PC-9 (cell line): ENCODE data around the gene HNRNPA2B1.

ENCODE experiments used
- EZH2 ChIP-seq: fragments of 200-600 bp; sonication (generic); IDR thresholded peaks from 2 replicates; pipeline ENCODE4 v1.8.0; 2017; ENCODE audit warnings: antibody characterized with exemption, low read depth
- TF ChIP-seq, protein P1 (sequence below): fragments of 200-600 bp; sonication (generic); conservative IDR thresholded peaks from 2 replicates; pipeline ENCODE4 v1.6.1; 2017; ENCODE audit warnings: mixed run types, antibody characterized with exemption, mild to moderate bottlenecking, moderate library complexity

DNA sequence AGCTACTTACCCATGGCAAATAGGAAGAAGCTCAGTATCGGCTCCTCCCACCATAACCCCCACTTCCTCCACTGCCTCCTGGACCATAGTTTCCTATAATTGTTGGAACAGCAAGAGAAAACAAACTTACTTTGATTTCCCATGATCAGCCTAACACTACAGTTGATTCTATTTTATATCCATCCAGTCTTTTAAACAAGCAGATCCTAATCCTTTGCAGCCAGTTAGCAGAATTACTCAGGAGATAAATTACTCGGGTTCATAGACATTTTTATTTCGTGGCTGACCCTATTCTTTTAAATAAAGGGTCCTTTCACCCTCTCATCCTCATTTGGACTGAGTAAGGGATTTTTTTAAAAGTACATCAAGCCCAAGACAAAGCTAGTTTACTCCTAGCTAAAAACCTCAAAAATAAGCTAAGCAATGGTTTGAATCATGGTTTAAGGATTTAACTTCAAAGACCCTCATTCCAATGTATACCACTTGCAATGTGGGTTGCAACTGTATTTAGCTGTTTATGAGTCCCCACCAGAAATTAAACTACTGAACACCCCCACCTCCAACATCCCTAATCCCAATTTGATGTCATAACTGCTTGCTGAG is 8.0 kb downstream of the HNRNPA2B1 start:
- TF ChIP-seq EZH2: no peak
- TF ChIP-seq, protein P1, sequence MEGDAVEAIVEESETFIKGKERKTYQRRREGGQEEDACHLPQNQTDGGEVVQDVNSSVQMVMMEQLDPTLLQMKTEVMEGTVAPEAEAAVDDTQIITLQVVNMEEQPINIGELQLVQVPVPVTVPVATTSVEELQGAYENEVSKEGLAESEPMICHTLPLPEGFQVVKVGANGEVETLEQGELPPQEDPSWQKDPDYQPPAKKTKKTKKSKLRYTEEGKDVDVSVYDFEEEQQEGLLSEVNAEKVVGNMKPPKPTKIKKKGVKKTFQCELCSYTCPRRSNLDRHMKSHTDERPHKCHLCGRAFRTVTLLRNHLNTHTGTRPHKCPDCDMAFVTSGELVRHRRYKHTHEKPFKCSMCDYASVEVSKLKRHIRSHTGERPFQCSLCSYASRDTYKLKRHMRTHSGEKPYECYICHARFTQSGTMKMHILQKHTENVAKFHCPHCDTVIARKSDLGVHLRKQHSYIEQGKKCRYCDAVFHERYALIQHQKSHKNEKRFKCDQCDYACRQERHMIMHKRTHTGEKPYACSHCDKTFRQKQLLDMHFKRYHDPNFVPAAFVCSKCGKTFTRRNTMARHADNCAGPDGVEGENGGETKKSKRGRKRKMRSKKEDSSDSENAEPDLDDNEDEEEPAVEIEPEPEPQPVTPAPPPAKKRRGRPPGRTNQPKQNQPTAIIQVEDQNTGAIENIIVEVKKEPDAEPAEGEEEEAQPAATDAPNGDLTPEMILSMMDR: no peak
